MM.1S (cell line): ENCODE measurements around the gene SPAST.
"Not testable (repeated sequence)": the region's sequence is repeated elsewhere in the genome, so short reads cannot be mapped to it uniquely, and the experiment has no call there.

ENCODE experiments used
- CTCF ChIP-seq: fragments of 300-600 bp; sonication (generic); IDR thresholded peaks from 2 replicates; pipeline ENCODE4 v1.5.1; 2016; ENCODE audit warnings: antibody characterized with exemption, low read length, mixed read lengths
- EZH2 ChIP-seq: fragments of 300-600 bp; sonication (generic); optimal IDR thresholded peaks from 2 replicates; pipeline ENCODE3; 2017; ENCODE audit warnings: low read depth, mild to moderate bottlenecking, antibody characterized with exemption, low read length, mixed read lengths

- TF ChIP-seq EZH2, CTCF: not testable (repeated sequence)
Observed at GRCh38 chr2:32164254-32164653, 100.9 kb downstream of the SPAST start.
